Esophagus (tissue), 2 donors: ENCODE results near the gene NEUROG1. TPM values are rescaled to one million over a fixed set of nuclear protein-coding genes. Genes with fewer than 3 reads are reported as not detected.

Experiments used
- H3K27ac ChIP-seq, 2 donors: one replicate each; pipeline ENCODE4 v1.5.1; 2013; ENCODE audit warnings: low read depth in 2 of 2, mild to moderate bottlenecking in 2 of 2, inconsistent platforms in 1 of 2, low read length in 1 of 2, moderate library complexity in 1 of 2
- H3K27me3 ChIP-seq, 2 donors: one replicate each; pipeline ENCODE4 v1.6.1; 2013; ENCODE audit warnings: low read length in 2 of 2, control low read depth in 1 of 2, mild to moderate bottlenecking in 1 of 2; ENCODE audit not compliant: insufficient read depth in 2 of 2, control insufficient read depth in 1 of 2
- H3K36me3 ChIP-seq, 2 donors: one replicate each; pipeline ENCODE4 v1.6.1; 2013; ENCODE audit warnings: low read length in 1 of 2; ENCODE audit not compliant: control insufficient read depth in 2 of 2, insufficient read depth in 2 of 2
- H3K4me1 ChIP-seq, 2 donors: one replicate each; pipeline ENCODE4 v1.6.1; 2013; ENCODE audit warnings: low read length in 1 of 2; ENCODE audit not compliant: control insufficient read depth in 2 of 2, insufficient read depth in 2 of 2
- H3K4me3 ChIP-seq, 2 donors: one replicate each; pipeline ENCODE4 v1.5.1; 2013; ENCODE audit warnings: low read length in 2 of 2, mild to moderate bottlenecking in 2 of 2, low read depth in 1 of 2, moderate library complexity in 1 of 2
- H3K9me3 ChIP-seq, 2 donors: one replicate each; pipeline ENCODE4 v1.6.1; 2013; ENCODE audit warnings: mild to moderate bottlenecking in 2 of 2, low read depth in 1 of 2, low read length in 1 of 2, moderate library complexity in 1 of 2; ENCODE audit not compliant: control insufficient read depth in 2 of 2, insufficient read depth in 1 of 2
- WGBS, 2 donors: extraction: QIAGEN DNeasy Blood & Tissue Kit; methylation state at CpG; one replicate each; pipeline ENCODE4 v1.1.7; 2013; 5-methylcytosine and 5-hydroxymethylcytosine counted together
- polyA plus RNA-seq, 2 donors: library from polyadenylated mRNA; stranded (reverse); fragments of 200-250 nt; gene quantifications; one replicate each; pipeline ENCODE4 v1.2.3, GENCODE V29; 2013
- donor health status: healthy with polysubstance abuse.
- donor health status: Bipolar disorder and iron deficiency.

The NEUROG1 gene
- under 1 TPM in 1 of 2 donors, not detected in 1; 0.02 TPM for polyA plus RNA-seq

- peaks cover 0 to 14% of the 10 kb centered on the region in 2 donors for H3K27me3 ChIP-seq
- no peak within 1 kb of the TSS for H3K27ac ChIP-seq
- 5% methylated on average over 73 to 74 of the region's 74 CpGs for WGBS, 2 donors
Observed at GRCh38 chr5:135535820-135536801, at the start of gene NEUROG1. TSS of gene NEUROG1 (minus strand) at chr5:135535964. CDS start at chr5:135535690, 274 bp downstream.

GRCh38 chr5:135584918-135585317 lies 49.2 kb upstream of the NEUROG1 start:
- Histone ChIP-seq H3K4me3 (no peak overlapping the region), H3K9me3 (no peaks in the 10 kb centered on the region), H3K36me3 (no peaks in the 10 kb centered on the region), H3K27ac (no peak overlapping the region), H3K27me3 (no peaks in the 10 kb centered on the region), H3K4me1 (no peaks in the 10 kb centered on the region)
- 90 to 92% methylated on average over 6 of the region's 6 CpGs for WGBS, 2 donors

More at GRCh38 chr5:135535820-135536801, at the start of gene NEUROG1:
- no peaks in the 10 kb centered on the region for H3K36me3 ChIP-seq
- H3K9me3 ChIP-seq = no peaks in the 10 kb centered on the region
- H3K4me1 ChIP-seq = peaks cover 5 to 8% of the 10 kb centered on the region in 2 donors
- peak within 1 kb of the TSS in 1 of 2 donors; percentile 29 for H3K4me3 ChIP-seq

- Histone ChIP-seq H3K9me3 (no peaks in the 10 kb centered on the region), H3K36me3 (no peaks in the 10 kb centered on the region), H3K4me1 (peaks cover 0 to under 1% of the 10 kb centered on the region in 2 donors), H3K27ac (no peak overlapping the region), H3K4me3 (no peak overlapping the region), H3K27me3 (no peaks in the 10 kb centered on the region)
- WGBS, 2 donors = 65 to 68% methylated on average over 2 of the region's 2 CpGs
Observed at GRCh38 chr5:135584276-135584675, 48.5 kb upstream of the NEUROG1 start.

- no peak overlapping the region for H3K27ac ChIP-seq
- no peak overlapping the region for H3K4me3 ChIP-seq
- H3K27me3 ChIP-seq = no peaks in the 10 kb centered on the region
- no peaks in the 10 kb centered on the region for H3K9me3 ChIP-seq
- H3K36me3 ChIP-seq = no peaks in the 10 kb centered on the region
- WGBS, 2 donors = 65 to 67% methylated on average over 6 of the region's 6 CpGs
- H3K4me1 ChIP-seq = peaks cover 3 to 5% of the 10 kb centered on the region in 2 donors
Observed at GRCh38 chr5:135582099-135582781, 46.5 kb upstream of the NEUROG1 start.

GRCh38 chr5:135578685-135579341 lies 43.0 kb upstream of the NEUROG1 start, which contains the start of gene CXCL14:
TSS of gene CXCL14 (minus strand) at chr5:135578991. CDS start at chr5:135578778, 213 bp downstream.
- 1 to 2% methylated on average over 54 to 68 of the region's 68 CpGs for WGBS, 2 donors
- Histone ChIP-seq H3K4me1 (peaks cover 3 to 5% of the 10 kb centered on the region in 2 donors), H3K4me3 (peak within 1 kb of the TSS; percentile 46 to 52), H3K9me3 (no peaks in the 10 kb centered on the region), H3K27ac (peak within 1 kb of the TSS in 1 of 2 donors; percentile 59), H3K27me3 (no peaks in the 10 kb centered on the region), H3K36me3 (no peaks in the 10 kb centered on the region)

- Histone ChIP-seq H3K27me3 (no peaks in the 10 kb centered on the region), H3K36me3 (no peaks in the 10 kb centered on the region), H3K4me1 (peaks cover 3 to 5% of the 10 kb centered on the region in 2 donors), H3K27ac (peak overlapping the region in 1 of 2 donors; percentile 38), H3K9me3 (no peaks in the 10 kb centered on the region), H3K4me3 (peak overlapping the region; percentile 46 to 52)
- 7 to 10% methylated on average over 20 to 21 of the region's 21 CpGs for WGBS, 2 donors
Observed at GRCh38 chr5:135578305-135578684, 42.5 kb upstream of the NEUROG1 start.

GRCh38 chr5:135577421-135577820 lies 41.7 kb upstream of the NEUROG1 start:
- Histone ChIP-seq H3K9me3 (no peaks in the 10 kb centered on the region), H3K27me3 (no peaks in the 10 kb centered on the region), H3K4me1 (peaks cover 3 to 5% of the 10 kb centered on the region in 2 donors), H3K27ac (no peak overlapping the region), H3K4me3 (peak overlapping the region; percentile 46 to 52), H3K36me3 (no peaks in the 10 kb centered on the region)
- 39 to 41% methylated on average over 8 of the region's 8 CpGs for WGBS, 2 donors

GRCh38 chr5:135576075-135576599 lies 40.4 kb upstream of the NEUROG1 start:
- Histone ChIP-seq H3K27me3 (no peaks in the 10 kb centered on the region), H3K9me3 (no peaks in the 10 kb centered on the region), H3K27ac (no peak overlapping the region), H3K4me3 (no peak overlapping the region), H3K36me3 (no peaks in the 10 kb centered on the region), H3K4me1 (peaks cover 3 to 5% of the 10 kb centered on the region in 2 donors)
- WGBS, 2 donors = 36 to 45% methylated on average over 6 of the region's 6 CpGs

GRCh38 chr5:135574493-135574892 lies 38.7 kb upstream of the NEUROG1 start:
- Histone ChIP-seq H3K4me1 (peaks cover 5 to 9% of the 10 kb centered on the region in 2 donors), H3K27me3 (no peaks in the 10 kb centered on the region), H3K36me3 (no peaks in the 10 kb centered on the region), H3K27ac (no peak overlapping the region), H3K9me3 (no peaks in the 10 kb centered on the region), H3K4me3 (no peak overlapping the region)
- WGBS, 2 donors = 64 to 79% methylated on average over 10 of the region's 10 CpGs
